Measurements from ENCODE around the gene GALNT10. TPM values are rescaled to one million over a fixed set of nuclear protein-coding genes. Genes with fewer than 3 reads are reported as not detected.

The GALNT10 gene
- total RNA-seq, 1 experiment from 2014 or later, result 27.8 TPM

DNA sequence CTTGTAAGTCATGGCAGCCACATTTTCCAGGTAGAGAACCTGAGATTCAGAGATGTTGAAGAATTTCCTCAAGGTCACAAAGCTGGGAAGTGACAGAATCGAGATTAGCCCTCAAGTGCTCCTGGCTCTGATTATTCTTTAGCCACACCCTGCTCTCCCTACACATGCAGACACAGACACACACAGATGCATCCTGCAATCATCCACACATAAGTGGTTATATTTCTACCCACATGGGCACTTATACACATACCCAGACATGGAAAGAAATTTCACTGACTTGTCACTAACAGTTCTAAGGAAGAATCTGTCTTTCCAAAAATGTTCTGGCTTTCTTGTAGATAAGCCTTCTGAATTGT, 32.2 kb upstream of the GALNT10 start:
- intact Hi-C loops (cut with micrococcal nuclease), result no loop called here
- Histone ChIP-seq H3K4me3 (replicated peaks in 1 of 2; ENCODE audit: low read depth in 1 of 2, low read length in 2 of 2) (no peak overlapping the region), H3K36me3 (ENCODE audit: control insufficient read depth in 1 of 2, insufficient read depth in 2 of 2, low read length in 2 of 2) (no peaks in the 10 kb centered on the region), H3K9me3 (ENCODE audit: control insufficient read depth in 1 of 2, insufficient read depth in 1 of 2, low read depth in 1 of 2, low read length in 2 of 2) (no peaks in the 10 kb centered on the region), H3K27me3 (ENCODE audit: insufficient read depth, low read length) (peaks cover 34% of the 10 kb centered on the region), H3K9me2 (ENCODE audit: insufficient read depth) (no peaks in the 10 kb centered on the region), H3K79me2 (ENCODE audit: insufficient read depth, low read length) (no peaks in the 10 kb centered on the region), H3K4me2 (ENCODE audit: low read length) (no peak overlapping the region), H2AFZ (ENCODE audit: low read depth, low read length, poor library complexity, severe bottlenecking) (no peak overlapping the region), H4K20me1 (ENCODE audit: insufficient read depth) (no peaks in the 10 kb centered on the region), H3K27ac (ENCODE audit: low read depth, low read length) (no peak overlapping the region), H3K9ac (ENCODE audit: low read length) (no peak overlapping the region), H3K4me1 (ENCODE audit: control insufficient read depth in 1 of 2, insufficient read depth in 2 of 2, low read length in 2 of 2) (no peaks in the 10 kb centered on the region)
- ATAC-seq (no peak), DNase-seq (ENCODE audit: low read depth, low spot score) (no peak)
- ChIA-PET POLR2A (no interaction called here), CTCF (interaction anchor here (2.3 kb wide), 1 partner anchor 22 kb away, joined by 7 read pairs; no protein-coding TSS in a partner anchor), RAD21 (ENCODE audit: low non-redundant PET in 1 of 2, low total read pairs in 2 of 2, uncharacterized antibody in 2 of 2, unreplicated experiment in 2 of 2) (no interaction called here)
- BruUV-seq (replicated peaks), result no TSS peak
- TF ChIP-seq RAD21 (IDR thresholded peaks at IDR 0.05; ENCODE audit: low read depth), result no peak
- TF ChIP-seq, protein P1, sequence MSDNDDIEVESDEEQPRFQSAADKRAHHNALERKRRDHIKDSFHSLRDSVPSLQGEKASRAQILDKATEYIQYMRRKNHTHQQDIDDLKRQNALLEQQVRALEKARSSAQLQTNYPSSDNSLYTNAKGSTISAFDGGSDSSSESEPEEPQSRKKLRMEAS (IDR thresholded peaks at IDR 0.05), result no peak
- no peak for TF ChIP-seq CEBPB (IDR thresholded peaks at IDR 0.05; ENCODE audit: low read depth)
- TF ChIP-seq CBX3 (IDR thresholded peaks at IDR 0.05; ENCODE audit: low read depth), result no peak
- no peak for TF ChIP-seq EZH2phosphoT487 (IDR thresholded peaks at IDR 0.05; ENCODE audit: borderline replicate concordance)
- no peak for TF ChIP-seq YY1 (IDR thresholded peaks at IDR 0.05; ENCODE audit: extremely low read depth, insufficient replicate concordance, low read depth, low read length)
- TF ChIP-seq, protein P2, sequence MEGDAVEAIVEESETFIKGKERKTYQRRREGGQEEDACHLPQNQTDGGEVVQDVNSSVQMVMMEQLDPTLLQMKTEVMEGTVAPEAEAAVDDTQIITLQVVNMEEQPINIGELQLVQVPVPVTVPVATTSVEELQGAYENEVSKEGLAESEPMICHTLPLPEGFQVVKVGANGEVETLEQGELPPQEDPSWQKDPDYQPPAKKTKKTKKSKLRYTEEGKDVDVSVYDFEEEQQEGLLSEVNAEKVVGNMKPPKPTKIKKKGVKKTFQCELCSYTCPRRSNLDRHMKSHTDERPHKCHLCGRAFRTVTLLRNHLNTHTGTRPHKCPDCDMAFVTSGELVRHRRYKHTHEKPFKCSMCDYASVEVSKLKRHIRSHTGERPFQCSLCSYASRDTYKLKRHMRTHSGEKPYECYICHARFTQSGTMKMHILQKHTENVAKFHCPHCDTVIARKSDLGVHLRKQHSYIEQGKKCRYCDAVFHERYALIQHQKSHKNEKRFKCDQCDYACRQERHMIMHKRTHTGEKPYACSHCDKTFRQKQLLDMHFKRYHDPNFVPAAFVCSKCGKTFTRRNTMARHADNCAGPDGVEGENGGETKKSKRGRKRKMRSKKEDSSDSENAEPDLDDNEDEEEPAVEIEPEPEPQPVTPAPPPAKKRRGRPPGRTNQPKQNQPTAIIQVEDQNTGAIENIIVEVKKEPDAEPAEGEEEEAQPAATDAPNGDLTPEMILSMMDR (IDR thresholded peaks at IDR 0.05 in 2 of 3, conservative IDR thresholded peaks at IDR 0.05 in 1 of 3; ENCODE audit: borderline replicate concordance in 1 of 3, insufficient read depth in 1 of 3, low read depth in 2 of 3, low read length in 2 of 3), result no peak
- TF ChIP-seq ZFX (IDR thresholded peaks at IDR 0.05), result no peak
- TF ChIP-seq, protein P3, sequence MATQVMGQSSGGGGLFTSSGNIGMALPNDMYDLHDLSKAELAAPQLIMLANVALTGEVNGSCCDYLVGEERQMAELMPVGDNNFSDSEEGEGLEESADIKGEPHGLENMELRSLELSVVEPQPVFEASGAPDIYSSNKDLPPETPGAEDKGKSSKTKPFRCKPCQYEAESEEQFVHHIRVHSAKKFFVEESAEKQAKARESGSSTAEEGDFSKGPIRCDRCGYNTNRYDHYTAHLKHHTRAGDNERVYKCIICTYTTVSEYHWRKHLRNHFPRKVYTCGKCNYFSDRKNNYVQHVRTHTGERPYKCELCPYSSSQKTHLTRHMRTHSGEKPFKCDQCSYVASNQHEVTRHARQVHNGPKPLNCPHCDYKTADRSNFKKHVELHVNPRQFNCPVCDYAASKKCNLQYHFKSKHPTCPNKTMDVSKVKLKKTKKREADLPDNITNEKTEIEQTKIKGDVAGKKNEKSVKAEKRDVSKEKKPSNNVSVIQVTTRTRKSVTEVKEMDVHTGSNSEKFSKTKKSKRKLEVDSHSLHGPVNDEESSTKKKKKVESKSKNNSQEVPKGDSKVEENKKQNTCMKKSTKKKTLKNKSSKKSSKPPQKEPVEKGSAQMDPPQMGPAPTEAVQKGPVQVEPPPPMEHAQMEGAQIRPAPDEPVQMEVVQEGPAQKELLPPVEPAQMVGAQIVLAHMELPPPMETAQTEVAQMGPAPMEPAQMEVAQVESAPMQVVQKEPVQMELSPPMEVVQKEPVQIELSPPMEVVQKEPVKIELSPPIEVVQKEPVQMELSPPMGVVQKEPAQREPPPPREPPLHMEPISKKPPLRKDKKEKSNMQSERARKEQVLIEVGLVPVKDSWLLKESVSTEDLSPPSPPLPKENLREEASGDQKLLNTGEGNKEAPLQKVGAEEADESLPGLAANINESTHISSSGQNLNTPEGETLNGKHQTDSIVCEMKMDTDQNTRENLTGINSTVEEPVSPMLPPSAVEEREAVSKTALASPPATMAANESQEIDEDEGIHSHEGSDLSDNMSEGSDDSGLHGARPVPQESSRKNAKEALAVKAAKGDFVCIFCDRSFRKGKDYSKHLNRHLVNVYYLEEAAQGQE (IDR thresholded peaks at IDR 0.05; ENCODE audit: low read depth), result no peak
- no peak for TF ChIP-seq FOSL1 (IDR thresholded peaks at IDR 0.05; ENCODE audit: low read depth)
- TF ChIP-seq ZNF274 (IDR thresholded peaks at IDR 0.05; ENCODE audit: low read depth, low read length), result no peak
- no peak for TF ChIP-seq POLR2AphosphoS5 (IDR thresholded peaks at IDR 0.05; ENCODE audit: low read depth, low read length)
- no peak for TF ChIP-seq POLR2A (IDR thresholded peaks at IDR 0.05; ENCODE audit: borderline replicate concordance, extremely low read depth, insufficient read depth, insufficient read length)
- no peak for TF ChIP-seq SP1 (IDR thresholded peaks at IDR 0.05; ENCODE audit: low read depth)
- no peak for TF ChIP-seq ELF1 (IDR thresholded peaks at IDR 0.05; ENCODE audit: borderline replicate concordance, low read depth)
- no peak for TF ChIP-seq EZH2 (IDR thresholded peaks at IDR 0.05)
- no peak for TF ChIP-seq SRF (IDR thresholded peaks at IDR 0.05; ENCODE audit: low read depth)

All from HCT116 (cell line).